GM18907 (cell line): ENCODE data around the gene GNB1L.
A peak's percentile ranks its signal among the peaks of the same experiment; 100 is the strongest.
"Not testable (repeated sequence)": the region's sequence is repeated elsewhere in the genome, so short reads cannot be mapped to it uniquely, and the experiment has no call there.

ENCODE experiments used
- ATAC-seq: cut with Tn5 transposase; IDR thresholded peaks from one replicate; pipeline ENCODE4 v1.9.1; 2021; ENCODE audit warnings: mild to moderate bottlenecking, moderate library complexity; ENCODE audit not compliant: unreplicated experiment

GNB1L gene

DNA sequence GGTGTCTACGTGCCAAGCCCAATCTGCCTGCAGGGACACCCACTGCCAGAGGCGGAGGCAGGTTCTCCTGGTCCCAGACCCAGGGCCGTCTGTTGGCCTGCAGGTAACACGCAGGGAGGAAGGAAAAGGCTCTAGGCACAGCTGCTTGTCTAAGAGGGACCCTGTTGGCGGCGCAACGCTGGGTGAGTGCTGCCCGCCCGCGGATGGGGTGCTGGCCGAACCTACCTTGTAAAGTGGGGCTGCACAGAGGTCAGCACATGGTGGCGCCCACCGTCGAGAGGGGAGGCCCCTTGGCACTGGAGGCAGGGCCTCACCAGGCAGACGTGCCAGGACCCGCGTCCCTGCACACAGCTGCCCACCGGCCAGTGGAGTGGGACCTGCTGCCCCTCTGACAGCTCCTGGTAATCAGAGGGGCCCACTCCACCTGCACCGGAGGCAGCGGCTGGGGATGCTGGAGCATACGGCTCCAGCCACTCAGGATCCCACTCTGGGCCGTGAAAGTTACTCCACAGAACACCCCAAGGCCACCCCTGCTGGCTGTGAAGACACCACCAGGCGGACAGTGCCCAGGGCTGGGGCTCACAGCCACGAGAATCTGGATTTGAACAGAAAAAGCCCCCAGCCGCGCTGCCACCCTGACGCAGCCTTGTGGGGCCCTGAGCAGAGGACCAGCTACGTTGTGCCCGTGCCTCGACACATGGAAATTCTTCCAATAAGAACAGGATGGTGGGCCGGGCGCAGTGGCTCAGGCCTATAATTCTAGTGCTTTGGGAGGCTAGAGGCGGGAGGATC, 70.1 kb downstream of the GNB1L start:
- ATAC-seq = no peak

GRCh38 chr22:19783586-19784383, 70.9 kb downstream of the GNB1L start:
- no peak for ATAC-seq

DNA sequence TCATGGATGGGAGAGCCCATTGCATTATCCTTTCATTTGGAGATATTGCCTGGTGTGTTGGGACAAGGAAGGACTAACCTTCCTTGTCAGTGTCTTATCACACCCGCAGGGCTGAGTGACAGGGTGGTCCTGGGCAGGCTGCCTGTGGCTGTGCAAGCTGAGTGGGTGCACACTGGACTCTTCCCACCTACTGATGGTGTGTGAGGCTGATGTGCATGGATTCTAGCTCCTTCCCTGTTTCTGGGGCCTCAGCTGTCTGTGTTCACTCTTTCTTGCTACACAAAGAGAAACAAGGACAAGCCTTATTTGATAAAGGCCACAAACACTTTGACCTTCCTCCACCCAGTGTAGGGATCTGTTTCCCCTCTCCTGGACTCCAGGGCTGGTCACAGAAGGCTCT, 72.1 kb downstream of the GNB1L start:
- ATAC-seq = no peak

DNA sequence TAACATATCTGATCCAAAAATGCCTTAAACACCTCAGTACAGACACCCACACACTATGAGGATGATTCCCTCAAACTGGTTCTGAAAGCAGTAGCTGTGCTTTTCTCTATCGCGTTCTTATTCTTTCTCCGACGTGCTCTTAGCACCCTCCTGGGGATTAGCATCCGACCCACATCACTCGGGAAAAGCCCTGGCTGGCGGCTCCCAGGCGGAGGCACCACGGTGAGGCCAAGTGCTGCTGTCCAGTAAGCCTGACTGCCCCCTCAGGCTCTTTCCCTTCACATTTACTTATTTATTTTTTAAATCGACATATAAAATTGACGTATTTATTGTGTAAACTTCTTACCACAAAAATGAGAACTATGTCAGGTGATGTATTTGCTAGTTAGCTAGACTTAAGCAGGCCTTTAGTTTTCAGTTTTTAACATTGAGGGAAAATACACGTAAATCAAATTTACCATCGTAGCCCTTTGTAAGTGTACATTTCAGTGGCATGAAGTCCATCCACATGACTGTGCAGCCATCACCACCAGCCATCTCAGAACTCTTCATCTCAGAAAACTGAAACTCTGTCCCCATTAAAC, 74.9 kb downstream of the GNB1L start:
- no peak for ATAC-seq

DNA sequence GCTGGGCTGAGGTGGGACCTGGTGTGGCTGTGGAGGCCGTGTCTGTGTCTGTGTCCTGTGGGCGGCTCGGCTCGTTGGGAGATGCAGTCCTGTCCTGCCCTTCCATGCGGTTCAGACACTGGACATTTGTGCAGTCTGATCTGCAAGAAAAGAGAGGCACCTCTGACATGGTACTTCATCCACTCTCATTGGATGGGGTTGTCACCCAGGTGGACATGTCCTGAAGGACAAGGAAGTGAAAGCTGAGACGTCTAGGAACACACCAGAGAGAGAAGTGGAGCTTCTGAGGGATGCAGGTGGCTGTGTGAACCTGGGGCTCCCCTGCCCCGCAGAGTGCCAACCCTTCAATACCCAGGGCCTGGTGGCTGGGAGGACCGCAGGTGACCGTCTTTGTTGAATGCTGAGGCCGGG, 75.7 kb downstream of the GNB1L start:
- no peak for ATAC-seq

GRCh38 chr22:19777192-19777591, 77.5 kb downstream of the GNB1L start:
- ATAC-seq = not testable (repeated sequence)

DNA sequence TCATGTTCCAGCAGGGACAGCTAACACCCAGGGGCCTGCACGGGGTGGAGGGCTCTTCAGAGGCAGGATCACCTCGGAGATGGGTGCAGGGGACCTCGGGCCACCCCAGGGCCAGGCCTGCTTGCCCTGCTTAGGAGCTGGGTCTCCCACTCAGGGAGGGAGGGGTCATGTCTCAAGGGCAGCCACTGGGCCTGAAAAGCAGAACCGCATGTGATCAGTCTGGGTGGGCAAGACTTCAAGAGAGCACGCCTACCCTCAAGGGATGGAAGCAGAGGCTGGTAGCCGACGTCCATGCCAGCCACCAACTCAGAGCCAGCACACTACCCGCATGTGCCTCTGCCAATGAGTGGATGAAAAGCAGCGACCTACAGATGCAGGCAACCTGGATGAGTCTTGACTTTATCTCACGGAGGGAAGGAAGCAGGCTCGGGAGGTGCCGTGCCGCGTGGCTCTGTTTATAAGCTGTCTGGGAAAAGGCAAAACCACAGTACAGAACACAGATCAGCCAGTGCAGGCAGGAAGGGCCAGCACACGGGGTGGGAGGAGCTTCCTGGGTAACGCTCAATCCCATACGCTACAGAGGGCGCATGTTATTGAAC, 78.1 kb downstream of the GNB1L start:
- no peak for ATAC-seq

DNA sequence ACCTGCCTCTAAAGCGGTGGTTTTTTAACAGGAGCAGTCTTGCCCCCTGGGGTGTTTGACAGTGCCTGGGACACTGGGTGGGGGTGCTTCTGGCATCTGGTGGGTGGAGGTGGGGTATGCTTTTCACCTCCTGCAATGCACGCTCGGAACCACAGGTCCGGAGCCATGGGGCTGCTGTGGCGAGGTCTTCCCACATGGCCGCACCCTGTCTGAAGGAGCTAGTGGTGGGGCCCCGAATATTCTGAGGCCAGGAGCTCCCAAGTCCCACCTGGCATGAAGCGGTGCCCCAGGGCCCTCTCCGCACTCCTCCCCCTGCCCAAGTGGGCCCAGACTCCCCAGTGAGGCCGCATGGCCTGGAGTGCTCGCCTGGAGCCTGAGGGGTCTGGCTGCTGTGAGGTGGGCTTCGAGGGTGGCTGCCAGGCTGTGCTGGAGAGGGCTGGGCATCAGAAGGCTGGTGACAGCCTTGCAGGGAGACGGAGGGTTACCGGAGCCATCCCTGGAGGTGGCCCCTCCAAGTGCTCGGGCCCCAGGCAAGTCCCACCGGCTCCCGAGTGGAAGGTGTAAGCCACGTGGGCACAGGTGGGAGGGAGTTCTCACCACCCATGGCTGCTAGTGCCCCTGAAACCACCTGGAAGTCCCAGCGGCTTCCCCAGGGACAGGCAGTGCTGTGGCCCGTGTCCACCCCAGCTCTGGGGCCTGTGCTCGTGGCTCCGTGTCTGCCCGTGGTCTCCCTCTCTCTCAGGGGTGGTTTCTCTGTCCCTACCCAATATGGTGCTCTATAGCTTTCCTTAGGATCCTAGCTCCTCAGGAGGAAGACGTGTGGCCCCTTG, 79.0 kb downstream of the GNB1L start:
- ATAC-seq = no peak

- no peak for ATAC-seq
Measured at GRCh38 chr22:19774628-19775027, 80.0 kb downstream of the GNB1L start.

GRCh38 chr22:19773470-19774040, 81.1 kb downstream of the GNB1L start:
- no peak for ATAC-seq

DNA sequence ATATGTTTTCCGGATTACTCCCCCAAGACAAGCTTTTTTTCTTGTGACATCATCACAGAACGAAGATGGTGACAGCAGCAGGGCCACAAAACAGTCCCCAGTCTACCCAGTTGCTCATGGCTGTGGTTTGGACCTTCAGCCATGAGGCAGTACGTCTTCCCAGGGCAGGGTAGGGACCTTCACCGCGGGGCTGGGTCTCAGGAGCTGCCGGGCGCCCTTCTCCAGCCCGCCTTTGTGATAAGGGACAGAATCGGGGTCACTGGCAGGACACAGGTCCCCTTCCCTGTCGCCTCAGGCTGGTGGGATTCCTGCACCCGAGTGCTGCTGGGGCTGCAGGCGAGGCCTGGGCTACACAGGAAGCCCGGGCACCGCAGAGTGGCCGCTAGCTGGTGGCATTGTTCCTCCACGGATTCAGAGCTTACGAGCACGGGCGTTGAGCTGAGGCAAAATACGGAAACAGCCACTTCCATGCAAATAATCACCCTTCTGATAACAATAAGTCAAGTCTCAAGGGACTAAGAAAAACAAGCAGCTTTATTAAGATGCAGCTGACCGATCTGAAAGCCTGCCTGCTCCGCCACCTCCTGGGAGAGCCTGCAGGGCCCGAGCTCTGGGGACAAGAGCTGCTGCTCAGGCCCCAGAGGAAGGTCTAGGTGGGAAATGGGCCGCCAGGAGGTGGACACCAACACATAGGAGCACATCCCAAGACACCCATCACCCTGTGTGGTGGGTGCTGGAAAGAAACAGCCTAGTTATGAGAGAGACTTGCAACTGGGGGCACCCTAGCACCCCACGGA, 81.8 kb downstream of the GNB1L start:
- peak; percentile 81 for ATAC-seq

GRCh38 chr22:19772422-19772672, 82.3 kb downstream of the GNB1L start:
- ATAC-seq = no peak

- no peak for ATAC-seq
Measured at GRCh38 chr22:19770349-19771220, 84.1 kb downstream of the GNB1L start.

DNA sequence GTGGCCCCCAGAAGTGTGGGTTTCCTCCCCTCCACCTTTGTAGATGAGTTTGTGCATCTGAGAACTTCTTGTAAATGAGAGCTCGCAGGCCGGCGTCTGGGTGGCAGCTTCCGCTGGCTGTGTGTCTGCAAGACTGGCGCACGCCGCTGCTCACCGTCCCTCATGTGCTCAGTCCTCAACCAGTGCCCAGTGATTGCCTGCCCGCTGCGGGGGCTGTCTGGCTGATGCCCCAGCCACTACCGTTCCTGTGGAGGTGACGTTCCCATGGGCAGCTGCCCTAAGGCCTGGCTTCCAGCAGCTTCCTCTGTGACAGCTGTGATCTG, 85.3 kb downstream of the GNB1L start:
- ATAC-seq = no peak

GRCh38 chr22:19767427-19768341, 87.0 kb downstream of the GNB1L start:
- ATAC-seq = no peak

- ATAC-seq = no peak
Measured at GRCh38 chr22:19766511-19767426, 87.9 kb downstream of the GNB1L start.

DNA sequence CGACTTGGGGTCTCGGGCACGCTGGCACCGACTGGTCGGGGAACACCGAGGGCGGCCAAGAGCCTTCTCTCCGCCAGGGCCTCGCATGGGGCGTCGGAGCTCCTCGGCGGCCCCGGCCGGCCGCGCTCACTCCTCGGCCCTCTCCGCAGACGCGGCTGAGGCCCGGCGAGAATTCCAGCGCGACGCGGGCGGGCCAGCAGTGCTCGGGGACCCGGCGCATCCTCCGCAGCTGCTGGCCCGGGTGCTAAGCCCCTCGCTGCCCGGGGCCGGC, 88.5 kb downstream of the GNB1L start:
- ATAC-seq = no peak
